ENCODE results near the gene LSR. TPM values are rescaled to one million over a fixed set of nuclear protein-coding genes. Genes with fewer than 3 reads are reported as not detected.

The LSR gene
- total RNA-seq, 1 donor from 2014 or later: 6.8 TPM

- no peak for DNase-seq (ENCODE audit: missing footprints)
- intact Hi-C loops (cut with DNase I): no loop called here
- no peak for ATAC-seq
These were observed 56.4 kb downstream of the LSR start for GRCh38 chr19:35305181-35305580.

DNA sequence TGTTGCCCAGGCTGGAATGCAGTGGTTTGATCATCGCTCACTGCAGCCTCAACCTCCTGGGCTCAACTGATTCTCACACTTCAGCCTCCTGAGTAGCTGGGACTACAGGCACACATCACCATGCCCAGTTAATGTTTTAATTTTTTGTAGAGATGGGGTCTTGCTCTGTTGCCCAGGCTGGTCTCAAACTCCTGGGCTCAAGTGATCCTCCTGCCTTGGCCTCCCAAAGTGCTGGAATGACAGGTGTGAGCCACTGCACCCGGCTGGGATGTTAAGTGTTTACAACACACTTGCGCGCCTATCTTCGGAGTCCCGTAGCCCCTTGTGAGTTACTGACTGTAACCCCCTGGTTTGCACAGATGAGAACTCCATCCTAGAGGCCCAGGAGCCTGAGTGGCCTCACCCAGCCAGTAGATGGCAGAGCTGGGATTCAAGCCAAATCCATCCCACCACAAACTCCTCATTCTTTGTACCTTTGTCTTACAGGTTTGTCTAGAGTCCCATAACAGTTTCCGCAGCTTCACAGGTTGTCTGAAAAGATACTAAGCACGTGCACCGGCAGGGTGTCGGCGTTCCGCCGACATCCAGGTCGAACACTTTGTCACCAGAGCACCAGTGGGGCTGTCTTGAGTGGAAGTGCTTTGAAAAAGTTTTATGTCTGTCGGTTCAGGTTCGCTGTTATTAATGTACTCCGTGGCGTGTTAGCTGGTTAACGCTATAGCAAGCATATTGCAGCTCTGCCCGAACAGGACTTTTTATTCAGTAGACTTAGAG is 57.9 kb downstream of the LSR start:
- intact Hi-C loops (cut with DNase I): no loop called here
- ATAC-seq (no peak), DNase-seq (ENCODE audit: missing footprints) (no peak)

DNA sequence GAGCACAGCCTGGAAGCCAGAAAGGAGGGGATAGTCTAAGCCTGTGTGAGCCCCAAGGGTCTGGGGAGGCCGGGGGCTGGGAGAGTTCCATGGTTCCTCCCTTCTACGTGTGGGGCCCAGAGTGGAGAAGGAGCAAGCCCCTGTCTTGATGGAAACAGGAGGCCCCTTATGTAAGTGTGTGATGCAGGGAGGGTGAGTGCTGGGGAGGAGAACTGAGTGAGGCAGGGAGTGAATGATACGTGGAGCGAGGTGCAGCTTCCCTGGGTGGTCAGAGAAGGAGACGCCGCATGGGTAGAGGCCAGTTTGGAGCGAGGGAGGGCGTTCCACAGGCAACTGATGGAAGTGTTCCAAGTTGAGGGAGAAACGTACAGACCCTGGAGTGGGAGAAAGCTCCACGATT is 59.1 kb downstream of the LSR start:
- DNase-seq (ENCODE audit: missing footprints): no peak
- no peak for ATAC-seq
- intact Hi-C loops (cut with DNase I): no loop called here

GRCh38 chr19:35308910-35309309 is 60.1 kb downstream of the LSR start:
- no peak for ATAC-seq
- DNase-seq (ENCODE audit: missing footprints): no peak
- intact Hi-C loops (cut with DNase I): no loop called here

DNA sequence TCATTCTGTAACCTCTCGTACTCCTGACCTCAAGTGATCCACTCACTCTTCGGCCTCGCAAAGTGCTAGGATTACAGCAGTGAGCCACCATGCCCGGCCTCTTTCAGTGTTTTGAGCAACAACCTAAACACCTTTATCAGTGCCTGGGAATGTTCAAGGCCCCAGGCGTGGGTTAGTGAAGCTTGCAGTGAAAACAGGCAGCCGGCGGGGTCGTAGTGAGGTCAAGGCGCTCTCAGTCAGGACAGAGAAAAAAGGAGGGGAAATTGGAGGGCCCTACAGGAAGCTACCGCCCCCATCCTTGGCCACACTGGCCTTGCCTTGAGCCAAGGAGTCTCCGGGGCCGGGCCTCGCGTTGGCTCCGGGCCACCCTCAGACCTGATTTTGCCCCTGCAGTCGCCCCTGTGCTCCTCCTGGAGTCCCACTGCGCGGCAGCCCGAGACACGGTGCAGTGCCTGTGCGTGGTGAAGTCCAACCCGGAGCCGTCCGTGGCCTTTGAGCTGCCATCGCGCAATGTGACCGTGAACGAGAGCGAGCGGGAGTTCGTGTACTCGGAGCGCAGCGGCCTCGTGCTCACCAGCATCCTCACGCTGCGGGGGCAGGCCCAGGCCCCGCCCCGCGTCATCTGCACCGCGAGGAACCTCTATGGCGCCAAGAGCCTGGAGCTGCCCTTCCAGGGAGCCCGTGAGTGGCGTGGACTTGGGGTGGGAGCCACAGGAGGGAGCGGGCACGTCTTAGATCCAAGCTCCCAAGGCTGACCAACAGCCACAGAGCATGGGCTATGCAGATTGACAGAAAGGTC is 60.9 kb downstream of the LSR start:
- DNase-seq (ENCODE audit: missing footprints): no peak
- peak; percentile 23 for ATAC-seq
- intact Hi-C loops (cut with DNase I): no loop called here

- ATAC-seq (no peak), DNase-seq (ENCODE audit: missing footprints) (no peak)
- intact Hi-C loops (cut with DNase I): no loop called here
These were observed 61.5 kb downstream of the LSR start for GRCh38 chr19:35310331-35310730.

- ATAC-seq: no peak
- intact Hi-C loops (cut with DNase I): no loop called here
- no peak for DNase-seq (ENCODE audit: missing footprints)
These were observed 62.1 kb downstream of the LSR start for GRCh38 chr19:35310811-35311465.

GRCh38 chr19:35311901-35312665 is 63.3 kb downstream of the LSR start:
- ATAC-seq: no peak
- intact Hi-C loops (cut with DNase I): no loop called here
- no peak for DNase-seq (ENCODE audit: missing footprints)

DNA sequence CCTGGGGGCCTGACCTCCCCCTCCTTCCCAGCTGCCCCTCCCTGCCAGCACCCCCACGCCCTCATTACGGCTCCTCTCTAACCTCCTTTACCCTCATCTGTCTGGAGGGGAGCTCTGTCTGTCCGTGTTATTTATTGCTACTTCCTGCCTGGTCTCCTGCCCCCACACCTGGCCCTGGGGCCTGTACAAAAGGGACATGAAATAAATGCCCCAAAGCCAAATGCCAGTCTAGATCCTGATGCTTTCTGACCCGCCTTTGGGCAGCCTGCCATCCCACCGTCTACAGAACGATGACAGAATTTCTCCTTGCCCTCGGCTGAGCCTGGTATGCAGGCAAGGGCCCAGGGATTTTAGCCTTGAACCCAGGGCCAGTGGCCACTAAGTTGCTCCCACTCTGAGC is 64.8 kb downstream of the LSR start:
- intact Hi-C loops (cut with DNase I): no loop called here
- ATAC-seq: no peak
- no peak for DNase-seq (ENCODE audit: missing footprints)

DNA sequence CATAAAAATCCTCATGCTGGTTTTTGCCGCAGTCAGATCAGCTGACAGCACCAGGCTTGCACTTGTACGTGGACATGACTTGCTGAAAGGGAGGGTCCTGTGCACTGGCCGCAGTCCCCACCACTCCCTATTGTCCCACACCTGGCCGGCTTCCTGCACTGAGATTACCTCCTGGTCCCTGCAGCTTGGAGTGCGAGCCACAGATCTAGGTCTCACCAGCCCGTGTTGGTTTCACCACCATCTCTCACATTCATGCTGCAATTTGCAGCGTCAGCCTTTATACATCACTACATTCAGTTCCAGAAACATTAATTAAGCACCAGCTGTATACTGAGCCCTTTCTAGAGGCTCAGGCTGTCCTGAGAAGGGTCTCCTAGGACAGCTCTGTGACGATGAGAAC is 65.2 kb downstream of the LSR start:
- intact Hi-C loops (cut with DNase I): no loop called here
- ATAC-seq (no peak), DNase-seq (ENCODE audit: missing footprints) (no peak)

DNA sequence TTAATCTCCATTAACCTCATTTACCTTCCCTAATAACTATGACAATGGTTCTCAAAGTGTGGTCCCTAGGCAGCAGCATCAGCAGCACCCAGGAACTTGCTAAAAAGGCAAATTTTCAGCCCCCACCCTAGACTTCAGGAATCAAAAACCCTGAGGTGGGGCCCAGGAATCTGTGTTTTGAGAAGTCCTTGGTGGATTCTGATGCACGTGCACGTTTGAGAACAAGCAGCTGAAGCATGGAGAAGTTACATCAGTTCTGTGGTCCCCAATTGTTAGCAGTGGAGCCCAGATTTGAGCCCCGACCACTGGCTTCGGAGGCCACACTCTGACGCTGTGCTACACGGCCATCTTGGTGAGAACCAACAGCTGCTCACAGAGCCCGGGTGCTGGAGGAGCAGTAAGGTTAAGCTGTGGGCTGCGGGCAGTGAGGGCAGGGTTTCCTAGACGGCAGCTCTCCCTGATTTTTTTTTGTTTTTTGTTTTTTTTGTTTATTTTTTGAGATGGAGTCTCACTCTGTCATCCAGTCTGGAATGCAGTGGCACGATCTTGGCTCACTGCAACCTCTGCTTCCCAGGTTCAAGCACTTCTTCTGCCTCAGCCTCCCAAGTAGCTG is 66.2 kb downstream of the LSR start:
- no peak for ATAC-seq

GRCh38 chr19:35315883-35316282 is 67.1 kb downstream of the LSR start:
- ATAC-seq: no peak
- intact Hi-C loops (cut with DNase I): no loop called here
- DNase-seq (ENCODE audit: missing footprints): no peak

More for the DNA sequence above, 66.2 kb downstream of the LSR start:
- intact Hi-C loops (cut with DNase I): no loop called here
- no peak for DNase-seq (ENCODE audit: missing footprints)

DNA sequence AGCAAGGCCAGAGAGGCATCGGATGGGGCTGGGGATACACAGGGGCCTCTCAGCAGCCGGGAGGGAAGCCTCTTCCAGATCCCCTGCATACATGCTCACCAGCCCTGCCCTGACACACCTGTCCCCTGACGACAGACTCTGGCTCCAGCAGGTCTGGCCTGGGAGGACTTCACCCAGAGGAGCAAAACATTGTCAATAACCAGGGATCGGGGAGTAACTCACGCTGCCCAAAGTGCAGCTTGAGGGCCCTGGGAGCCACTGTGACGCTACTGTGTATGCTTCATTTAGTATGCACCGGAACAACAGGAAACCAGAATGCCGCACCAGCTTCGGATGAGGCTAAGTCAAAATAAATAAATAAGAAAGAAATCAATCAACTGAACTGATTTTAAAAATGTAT is 67.8 kb downstream of the LSR start:
- no peak for ATAC-seq
- DNase-seq (ENCODE audit: missing footprints): no peak
- intact Hi-C loops (cut with DNase I): no loop called here

Other genes starting within 250 kb of the LSR start
- 25.8 TPM for gene GRAMD1A, start 248.7 kb upstream of the LSR start, total RNA-seq
- 44.3 TPM for gene SCN1B, start 218.5 kb upstream of the LSR start, total RNA-seq
- 5.5 TPM for gene HPN, start 207.3 kb upstream of the LSR start, total RNA-seq
- gene FXYD3, start 133.2 kb upstream of the LSR start, total RNA-seq: 2.3 TPM
- 10.0 TPM for gene LGI4, start 113.9 kb upstream of the LSR start, total RNA-seq
- gene FXYD1, start 110.2 kb upstream of the LSR start, total RNA-seq: 556 TPM
- gene FXYD7, start 105.7 kb upstream of the LSR start, total RNA-seq: not detected
- 23.5 TPM for gene FXYD5, start 94.3 kb upstream of the LSR start, total RNA-seq
- not detected for gene FAM187B, start 20.3 kb upstream of the LSR start, total RNA-seq
- 151 TPM for gene USF2, start 20.0 kb downstream of the LSR start, total RNA-seq
- gene HAMP, start 33.5 kb downstream of the LSR start, total RNA-seq: not detected
- not detected for gene MAG, start 43.2 kb downstream of the LSR start, total RNA-seq
- 0.19 TPM for gene CD22, start 80.2 kb downstream of the LSR start, total RNA-seq
- gene FFAR1, start 98.9 kb downstream of the LSR start, total RNA-seq: not detected
- gene FFAR3, start 109.5 kb downstream of the LSR start, total RNA-seq: 0.14 TPM
- gene GPR42, start 122.1 kb downstream of the LSR start, total RNA-seq: not detected
- 0.32 TPM for gene FFAR2, start 199.3 kb downstream of the LSR start, total RNA-seq
- gene KRTDAP, start 241.5 kb downstream of the LSR start, total RNA-seq: not detected